ENCODE results near the gene P2RY12.

- TF ChIP-seq CTCF (IDR thresholded peaks at IDR 0.05; ENCODE audit: low read depth, low read length, poor library complexity, severe bottlenecking) (no peak), EZH2phosphoT487 (IDR thresholded peaks at IDR 0.05; ENCODE audit: borderline replicate concordance, low read length) (no peak)
These were observed 9.4 kb upstream of the P2RY12 start for GRCh38 chr3:151393941-151394340.

Measured in DOHH2 (cell line).